H1 (cell line): ENCODE measurements around the gene CACNA1G.

ENCODE experiments used
- EZH2 ChIP-seq: fragments of 200-600 bp; sonication (generic); IDR thresholded peaks from 2 replicates; pipeline ENCODE4 v1.7.1; 2012; ENCODE audit warnings: low read depth, mild to moderate bottlenecking, moderate library complexity, low read length, inconsistent platforms; ENCODE audit not compliant: severe bottlenecking
- NRF1 ChIP-seq: IDR thresholded peaks from 2 replicates; pipeline ENCODE4 v1.6.1; 2011; ENCODE audit warnings: mild to moderate bottlenecking, low read depth, low read length, improper control_type of control experiment
- POLR2A ChIP-seq, 2 experiments: IDR thresholded peaks; 1 replicate in 1 of 2; 2 replicates in 1 of 2; pipeline ENCODE4 v1.6.1; 2011; ENCODE audit warnings: low read depth in 2 of 2, low read length in 2 of 2, mild to moderate bottlenecking in 2 of 2; ENCODE audit errors: control extremely low read depth in 1 of 2
- RFX5 ChIP-seq: IDR thresholded peaks from 2 replicates; pipeline ENCODE4 v1.6.1; 2011; ENCODE audit warnings: low read depth, low read length, improper control_type of control experiment, borderline replicate concordance
- SIN3A ChIP-seq, 2 experiments: IDR thresholded peaks in 1 of 2; conservative IDR thresholded peaks in 1 of 2; 2 replicates each; pipeline ENCODE4 v1.6.1; 2011 to 2012; ENCODE audit warnings: low read length in 2 of 2, improper control_type of control experiment in 1 of 2, low read depth in 1 of 2, mild to moderate bottlenecking in 1 of 2
- SRF ChIP-seq: IDR thresholded peaks from 2 replicates; pipeline ENCODE4 v1.6.1; 2011; ENCODE audit warnings: mild to moderate bottlenecking, low read depth, low read length, moderate library complexity
- TF ChIP-seq, protein P1 (sequence below), 3 experiments: IDR thresholded peaks; 1 replicate in 2 of 3; 2 replicates in 1 of 3; pipeline versions ENCODE4 v1.5.1 to v1.6.1; 2011; ENCODE audit warnings: low read length in 3 of 3, mild to moderate bottlenecking in 3 of 3, inconsistent platforms in 2 of 3, low read depth in 1 of 3, moderate library complexity in 1 of 3; ENCODE audit not compliant: insufficient read depth in 1 of 3; ENCODE audit errors: control extremely low read depth in 1 of 3
- TF ChIP-seq, protein P2 (sequence below): IDR thresholded peaks from 2 replicates; pipeline ENCODE4 v1.6.1; 2011; ENCODE audit warnings: low read length, improper control_type of control experiment

DNA sequence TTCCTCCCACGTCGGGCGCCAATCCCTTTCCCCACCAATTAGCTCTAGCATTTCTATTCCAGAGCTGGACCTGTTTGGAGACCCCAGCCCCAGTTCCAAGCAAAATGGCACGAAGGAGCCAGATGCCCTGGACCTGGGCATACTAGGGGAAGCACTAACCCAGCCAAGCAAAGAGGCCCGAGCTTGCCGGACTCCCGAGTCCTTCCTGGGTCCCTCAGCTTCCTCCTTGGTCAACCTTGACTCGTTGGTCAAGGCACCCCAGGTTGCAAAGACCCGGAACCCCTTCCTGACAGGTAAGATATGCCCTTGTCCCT, 19.2 kb upstream of the CACNA1G start:
- TF ChIP-seq NRF1 (no peak), SIN3A (conservative IDR thresholded peaks at IDR 0.05 in 1 of 2, IDR thresholded peaks at IDR 0.05 in 1 of 2; ENCODE audit: low read depth in 1 of 2, low read length in 2 of 2) (no peak), EZH2 (no peak), POLR2A (IDR thresholded peaks at IDR 0.05; ENCODE audit: control extremely low read depth in 1 of 2, low read depth in 2 of 2, low read length in 2 of 2) (no peak), RFX5 (no peak), SRF (no peak)
- TF ChIP-seq, protein P1, sequence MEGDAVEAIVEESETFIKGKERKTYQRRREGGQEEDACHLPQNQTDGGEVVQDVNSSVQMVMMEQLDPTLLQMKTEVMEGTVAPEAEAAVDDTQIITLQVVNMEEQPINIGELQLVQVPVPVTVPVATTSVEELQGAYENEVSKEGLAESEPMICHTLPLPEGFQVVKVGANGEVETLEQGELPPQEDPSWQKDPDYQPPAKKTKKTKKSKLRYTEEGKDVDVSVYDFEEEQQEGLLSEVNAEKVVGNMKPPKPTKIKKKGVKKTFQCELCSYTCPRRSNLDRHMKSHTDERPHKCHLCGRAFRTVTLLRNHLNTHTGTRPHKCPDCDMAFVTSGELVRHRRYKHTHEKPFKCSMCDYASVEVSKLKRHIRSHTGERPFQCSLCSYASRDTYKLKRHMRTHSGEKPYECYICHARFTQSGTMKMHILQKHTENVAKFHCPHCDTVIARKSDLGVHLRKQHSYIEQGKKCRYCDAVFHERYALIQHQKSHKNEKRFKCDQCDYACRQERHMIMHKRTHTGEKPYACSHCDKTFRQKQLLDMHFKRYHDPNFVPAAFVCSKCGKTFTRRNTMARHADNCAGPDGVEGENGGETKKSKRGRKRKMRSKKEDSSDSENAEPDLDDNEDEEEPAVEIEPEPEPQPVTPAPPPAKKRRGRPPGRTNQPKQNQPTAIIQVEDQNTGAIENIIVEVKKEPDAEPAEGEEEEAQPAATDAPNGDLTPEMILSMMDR (IDR thresholded peaks at IDR 0.05; ENCODE audit: control extremely low read depth in 1 of 3, insufficient read depth in 1 of 3, low read depth in 1 of 3, low read length in 3 of 3) = no peak
- TF ChIP-seq, protein P2, sequence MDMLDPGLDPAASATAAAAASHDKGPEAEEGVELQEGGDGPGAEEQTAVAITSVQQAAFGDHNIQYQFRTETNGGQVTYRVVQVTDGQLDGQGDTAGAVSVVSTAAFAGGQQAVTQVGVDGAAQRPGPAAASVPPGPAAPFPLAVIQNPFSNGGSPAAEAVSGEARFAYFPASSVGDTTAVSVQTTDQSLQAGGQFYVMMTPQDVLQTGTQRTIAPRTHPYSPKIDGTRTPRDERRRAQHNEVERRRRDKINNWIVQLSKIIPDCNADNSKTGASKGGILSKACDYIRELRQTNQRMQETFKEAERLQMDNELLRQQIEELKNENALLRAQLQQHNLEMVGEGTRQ = no peak
